Endothelial cell (in vitro differentiated cells): Measurements from ENCODE around the gene ECEL1. TPM values are rescaled to one million over a fixed set of nuclear protein-coding genes. Genes with fewer than 3 reads are reported as not detected.

Experiments
- DNase-seq: peaks from one replicate; pipeline ENCODE4 v3.0.0; 2021; ENCODE audit warnings: low spot score
- H3K27ac Mint-ChIP-seq: one replicate; pipeline ENCODE4 v1.8.0; 2021; ENCODE audit warnings: mixed read lengths, inconsistent platforms; ENCODE audit not compliant: unreplicated experiment
- H3K27me3 Mint-ChIP-seq: one replicate; pipeline ENCODE4 v1.8.0; 2021; ENCODE audit warnings: mild to moderate bottlenecking, moderate library complexity, mixed read lengths, inconsistent platforms; ENCODE audit not compliant: unreplicated experiment
- H3K36me3 Mint-ChIP-seq: one replicate; pipeline ENCODE4 v1.8.0; 2021; ENCODE audit warnings: mild to moderate bottlenecking, low read depth, mixed read lengths, inconsistent platforms; ENCODE audit not compliant: unreplicated experiment
- H3K4me1 Mint-ChIP-seq: one replicate; pipeline ENCODE4 v1.8.0; 2021; ENCODE audit warnings: mild to moderate bottlenecking, mixed read lengths, inconsistent platforms; ENCODE audit not compliant: unreplicated experiment
- H3K4me3 Mint-ChIP-seq: one replicate; pipeline ENCODE4 v1.8.0; 2021; ENCODE audit warnings: mild to moderate bottlenecking, mixed read lengths, inconsistent platforms; ENCODE audit not compliant: unreplicated experiment
- H3K9me3 Mint-ChIP-seq: one replicate; pipeline ENCODE4 v1.8.0; 2021; ENCODE audit warnings: mixed read lengths, inconsistent platforms; ENCODE audit not compliant: unreplicated experiment
- CTCF ChIP-seq: fragments of 200-600 bp; sonication (generic); IDR thresholded peaks from one replicate; pipeline ENCODE4 v1.5.0; 2021; ENCODE audit warnings: antibody characterized with exemption; ENCODE audit not compliant: unreplicated experiment
- total RNA-seq: library from RNA; stranded (reverse); fragmentation: NEBNext Ultra II Directional; extraction: Animal tissue kit (Norgen Biotek cat#: 25700); gene quantifications from one replicate; pipeline ENCODE4 v1.2.1, GENCODE V29; 2021; ENCODE audit not compliant: unreplicated experiment

ECEL1 gene
- total RNA-seq, 1 donor from 2014 or later = not detected

- Mint-ChIP-seq H3K27me3 (peaks cover 6% of the 10 kb centered on the region), H3K9me3 (no peaks in the 10 kb centered on the region), H3K4me1 (peaks cover 2% of the 10 kb centered on the region), H3K36me3 (no peaks in the 10 kb centered on the region), H3K27ac (no peak overlapping the region), H3K4me3 (no peak overlapping the region)
- peak; percentile 97 for TF ChIP-seq CTCF
- peak; percentile 75 for DNase-seq
These were observed 34.5 kb upstream of the ECEL1 start for GRCh38 chr2:232521959-232522622.

DNA sequence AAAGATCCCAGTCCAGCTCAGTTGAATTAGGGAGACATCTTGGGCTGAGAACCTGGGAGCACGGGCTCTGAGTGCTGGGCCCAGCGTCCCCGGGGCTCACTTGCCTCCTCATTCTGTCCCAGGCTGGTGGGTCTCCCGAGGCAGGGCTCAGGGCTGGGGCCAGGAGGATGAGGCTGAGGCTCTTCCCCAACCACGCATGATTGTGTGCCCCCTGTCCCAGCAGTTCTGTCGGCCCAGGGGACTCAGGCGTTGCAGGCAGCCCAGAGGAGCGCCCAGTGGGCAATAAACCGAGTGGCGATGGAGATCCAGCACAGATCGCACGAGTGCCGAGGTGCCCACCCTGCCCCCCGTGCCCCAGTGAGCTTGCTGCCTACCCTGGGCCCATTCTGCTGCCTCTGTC lies 33.5 kb upstream of the ECEL1 start:
- Mint-ChIP-seq H3K4me3 (no peak overlapping the region), H3K36me3 (no peaks in the 10 kb centered on the region), H3K4me1 (peaks cover 2% of the 10 kb centered on the region), H3K27me3 (peaks cover 6% of the 10 kb centered on the region), H3K9me3 (no peaks in the 10 kb centered on the region), H3K27ac (no peak overlapping the region)
- TF ChIP-seq CTCF = no peak
- no peak for DNase-seq

GRCh38 chr2:232520489-232520888 lies 32.9 kb upstream of the ECEL1 start:
- DNase-seq = no peak
- Mint-ChIP-seq H3K27me3 (peaks cover 6% of the 10 kb centered on the region), H3K4me3 (no peak overlapping the region), H3K36me3 (no peaks in the 10 kb centered on the region), H3K9me3 (no peaks in the 10 kb centered on the region), H3K4me1 (peaks cover 2% of the 10 kb centered on the region), H3K27ac (no peak overlapping the region)
- TF ChIP-seq CTCF = no peak

DNA sequence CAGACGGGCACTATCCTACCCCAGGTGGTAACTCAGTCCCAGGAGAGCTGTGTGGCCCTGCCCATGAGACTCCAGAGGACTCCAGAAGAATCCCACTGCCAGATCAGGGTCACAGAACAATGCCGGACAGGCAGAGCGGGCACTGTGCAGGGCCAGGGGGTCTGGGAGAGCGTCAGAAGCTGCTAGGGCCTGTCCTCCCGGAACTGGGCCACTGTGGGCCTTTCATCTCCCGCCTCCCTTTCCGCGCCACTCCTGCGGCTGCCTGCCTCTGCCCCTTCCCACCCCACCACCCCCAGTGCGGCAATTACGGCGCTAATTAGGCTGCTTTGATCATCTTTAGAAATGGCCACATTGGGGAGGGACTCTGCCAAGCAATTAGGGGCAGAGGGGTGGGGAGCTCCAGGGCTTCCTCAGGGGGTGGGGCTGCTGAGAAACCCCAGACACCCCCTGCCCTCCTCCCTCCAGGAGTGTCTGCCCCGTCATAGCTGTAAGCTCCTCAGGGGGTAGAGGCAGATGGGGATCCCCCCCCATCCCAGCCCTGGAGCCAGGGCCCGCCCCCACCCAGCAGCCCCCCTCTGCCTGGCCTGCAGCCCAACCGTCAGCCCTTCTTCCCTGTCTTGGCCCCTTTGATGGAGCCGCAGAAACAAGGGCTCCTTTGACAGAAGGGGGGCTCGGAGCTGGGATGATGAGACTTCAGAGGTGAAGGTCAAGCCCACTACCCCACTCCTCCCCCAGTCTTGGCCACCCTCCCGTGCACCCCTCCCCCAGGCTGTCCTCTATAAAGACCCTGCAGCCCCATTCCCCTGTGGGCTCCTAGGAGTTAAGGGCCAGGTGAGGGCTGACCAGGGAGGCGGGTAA lies 32.2 kb upstream of the ECEL1 start, which contains the start of gene PRSS56:
TSS of gene PRSS56 (plus strand) at position 808 of the 858 bp plus-strand sequence. CDS start 211 bp downstream, outside the sequence.
- peaks cover 2% of the 10 kb centered on the region for H3K4me1 Mint-ChIP-seq
- DNase-seq = no peak
- no peaks in the 10 kb centered on the region for H3K9me3 Mint-ChIP-seq
- peaks cover 9% of the 10 kb centered on the region for H3K27me3 Mint-ChIP-seq
- H3K36me3 Mint-ChIP-seq = no peaks in the 10 kb centered on the region
- no peak within 1 kb of the TSS for H3K27ac Mint-ChIP-seq
- TF ChIP-seq CTCF = no peak
- H3K4me3 Mint-ChIP-seq = no peak within 1 kb of the TSS

GRCh38 chr2:232518844-232519243 lies 31.2 kb upstream of the ECEL1 start:
- H3K27me3 Mint-ChIP-seq = peaks cover 9% of the 10 kb centered on the region
- H3K27ac Mint-ChIP-seq = no peak overlapping the region
- DNase-seq = no peak
- H3K4me3 Mint-ChIP-seq = no peak overlapping the region
- H3K4me1 Mint-ChIP-seq = no peaks in the 10 kb centered on the region
- H3K36me3 Mint-ChIP-seq = no peaks in the 10 kb centered on the region
- TF ChIP-seq CTCF = no peak
- no peaks in the 10 kb centered on the region for H3K9me3 Mint-ChIP-seq
